PC-3 (cell line): ENCODE data around the gene ABCC5.

Experiments
- CTCF ChIP-seq: fragments of 300-600 bp; sonication (generic); conservative IDR thresholded peaks from 2 replicates; pipeline ENCODE4 v1.5.1; 2017; ENCODE audit warnings: antibody characterized with exemption, low read depth, mild to moderate bottlenecking, low read length
- EZH2 ChIP-seq: fragments of 300-600 bp; sonication (generic); IDR thresholded peaks from one replicate; pipeline ENCODE4 v1.6.1; 2017; ENCODE audit warnings: antibody characterized with exemption, mild to moderate bottlenecking, low read length; ENCODE audit not compliant: unreplicated experiment

GRCh38 chr3:183878071-183878470 is 139.6 kb downstream of the ABCC5 start:
- no peak for TF ChIP-seq EZH2
- TF ChIP-seq CTCF, result no peak
